ENCODE measurements around the gene RXFP3. TPM values are rescaled to one million over a fixed set of nuclear protein-coding genes. Genes with fewer than 3 reads are reported as not detected.

Gene RXFP3
- total RNA-seq, 1 donor from 2014 or later, result 0.44 TPM

GRCh38 chr5:33969572-33970452, 33.6 kb downstream of the RXFP3 start:
- peaks cover 2% of the 10 kb centered on the region for H3K27me3 Mint-ChIP-seq (ENCODE audit: unreplicated experiment)
- no peak overlapping the region for H3K27ac Mint-ChIP-seq (ENCODE audit: unreplicated experiment)
- TF ChIP-seq CTCF (IDR thresholded peaks at IDR 0.05; ENCODE audit: partially characterized antibody, unreplicated experiment), result peak; percentile 66
- H3K4me3 Mint-ChIP-seq (ENCODE audit: unreplicated experiment), result no peak overlapping the region
- no peaks in the 10 kb centered on the region for H3K36me3 Mint-ChIP-seq (ENCODE audit: unreplicated experiment)
- H3K9me3 Mint-ChIP-seq (ENCODE audit: unreplicated experiment), result peaks cover 5% of the 10 kb centered on the region
- peaks cover 15% of the 10 kb centered on the region for H3K4me1 Mint-ChIP-seq (ENCODE audit: low read depth, unreplicated experiment)
- no peak for DNase-seq

GRCh38 chr5:33973271-33973670, 37.1 kb downstream of the RXFP3 start:
- Mint-ChIP-seq H3K9me3 (ENCODE audit: unreplicated experiment) (peaks cover 4% of the 10 kb centered on the region), H3K36me3 (ENCODE audit: unreplicated experiment) (no peaks in the 10 kb centered on the region), H3K4me1 (ENCODE audit: low read depth, unreplicated experiment) (peaks cover 9% of the 10 kb centered on the region), H3K27ac (ENCODE audit: unreplicated experiment) (no peak overlapping the region), H3K4me3 (ENCODE audit: unreplicated experiment) (no peak overlapping the region), H3K27me3 (ENCODE audit: unreplicated experiment) (peaks cover 1% of the 10 kb centered on the region)
- TF ChIP-seq CTCF (IDR thresholded peaks at IDR 0.05; ENCODE audit: partially characterized antibody, unreplicated experiment), result no peak
- DNase-seq, result no peak

- no peak overlapping the region for H3K27ac Mint-ChIP-seq (ENCODE audit: unreplicated experiment)
- no peak for DNase-seq
- H3K4me1 Mint-ChIP-seq (ENCODE audit: low read depth, unreplicated experiment), result no peaks in the 10 kb centered on the region
These were observed 39.7 kb downstream of the RXFP3 start for GRCh38 chr5:33975852-33976251.

GRCh38 chr5:33976307-33976706, 40.1 kb downstream of the RXFP3 start:
- no peak for TF ChIP-seq CTCF (IDR thresholded peaks at IDR 0.05; ENCODE audit: partially characterized antibody, unreplicated experiment)
- Mint-ChIP-seq H3K4me1 (ENCODE audit: low read depth, unreplicated experiment) (no peaks in the 10 kb centered on the region), H3K4me3 (ENCODE audit: unreplicated experiment) (no peak overlapping the region)

More at GRCh38 chr5:33975852-33976251, 39.7 kb downstream of the RXFP3 start:
- no peaks in the 10 kb centered on the region for H3K9me3 Mint-ChIP-seq (ENCODE audit: unreplicated experiment)
- no peaks in the 10 kb centered on the region for H3K27me3 Mint-ChIP-seq (ENCODE audit: unreplicated experiment)
- H3K4me3 Mint-ChIP-seq (ENCODE audit: unreplicated experiment), result no peak overlapping the region
- no peak for TF ChIP-seq CTCF (IDR thresholded peaks at IDR 0.05; ENCODE audit: partially characterized antibody, unreplicated experiment)
- no peaks in the 10 kb centered on the region for H3K36me3 Mint-ChIP-seq (ENCODE audit: unreplicated experiment)

GRCh38 chr5:33978306-33978705, 42.1 kb downstream of the RXFP3 start:
- H3K27me3 Mint-ChIP-seq (ENCODE audit: unreplicated experiment), result peaks cover 2% of the 10 kb centered on the region
- no peaks in the 10 kb centered on the region for H3K4me1 Mint-ChIP-seq (ENCODE audit: low read depth, unreplicated experiment)
- H3K27ac Mint-ChIP-seq (ENCODE audit: unreplicated experiment), result no peak overlapping the region
- no peaks in the 10 kb centered on the region for H3K36me3 Mint-ChIP-seq (ENCODE audit: unreplicated experiment)
- DNase-seq, result no peak
- H3K4me3 Mint-ChIP-seq (ENCODE audit: unreplicated experiment), result no peak overlapping the region
- no peaks in the 10 kb centered on the region for H3K9me3 Mint-ChIP-seq (ENCODE audit: unreplicated experiment)
- no peak for TF ChIP-seq CTCF (IDR thresholded peaks at IDR 0.05; ENCODE audit: partially characterized antibody, unreplicated experiment)

More at GRCh38 chr5:33976307-33976706, 40.1 kb downstream of the RXFP3 start:
- no peaks in the 10 kb centered on the region for H3K9me3 Mint-ChIP-seq (ENCODE audit: unreplicated experiment)
- H3K27me3 Mint-ChIP-seq (ENCODE audit: unreplicated experiment), result no peaks in the 10 kb centered on the region
- no peaks in the 10 kb centered on the region for H3K36me3 Mint-ChIP-seq (ENCODE audit: unreplicated experiment)
- no peak overlapping the region for H3K27ac Mint-ChIP-seq (ENCODE audit: unreplicated experiment)
- no peak for DNase-seq
